Uterus (tissue), 4 donors: Measurements from ENCODE around the gene CD4. TPM values are rescaled to one million over a fixed set of nuclear protein-coding genes. Genes with fewer than 3 reads are reported as not detected.
A peak's percentile ranks its signal among the peaks of the same experiment; 100 is the strongest.

Source experiments
- DNase-seq, 2 donors: peaks; one replicate each; pipeline ENCODE4 v3.0.0-alpha.2; 2019 to 2020
- H3K27ac ChIP-seq, 2 donors: fragments of 200-600 bp; sonication (generic); 1 replicate in 1 of 2; 2 replicates in 1 of 2; pipeline ENCODE4 v1.5.1; 2016 to 2018
- H3K27me3 ChIP-seq, 2 donors: fragments of 200-600 bp; sonication (generic); one replicate each; pipeline ENCODE4 v1.5.1; 2018 to 2019; ENCODE audit warnings: control low read depth in 1 of 2
- H3K36me3 ChIP-seq, 2 donors: fragments of 200-600 bp; sonication (generic); one replicate each; pipeline ENCODE4 v1.5.1; 2019; ENCODE audit warnings: control low read depth in 1 of 2
- H3K4me1 ChIP-seq, 2 donors: fragments of 200-600 bp; sonication (generic); one replicate each; pipeline ENCODE4 v1.5.1; 2018 to 2019; ENCODE audit warnings: control low read depth in 1 of 2
- H3K4me3 ChIP-seq, 2 donors: fragments of 200-600 bp; sonication (generic); 1 replicate in 1 of 2; 2 replicates in 1 of 2; pipeline ENCODE4 v1.5.1; 2018 to 2019; ENCODE audit warnings: mild to moderate bottlenecking in 1 of 2
- H3K9me3 ChIP-seq, 2 donors: fragments of 200-600 bp; sonication (generic); one replicate each; pipeline ENCODE4 v1.5.1; 2019; ENCODE audit warnings: control low read depth in 1 of 2
- POLR2A ChIP-seq, 2 donors: fragments of 450-650 bp; IDR thresholded peaks; one replicate each; pipeline ENCODE4 v1.6.1; 2016; ENCODE audit warnings: antibody characterized with exemption in 2 of 2, mild to moderate bottlenecking in 1 of 2, moderate library complexity in 1 of 2
- intact Hi-C: fragments of 100-400 bp; cut with DNase I; formaldehyde crosslinking; loops from one replicate; pipeline ENCODE4 v1.15.1; 2023; ENCODE audit warnings: low total_unique reads
- total RNA-seq, 4 donors: library from RNA; depleted of rRNA in 3 of 4; stranded (reverse); fragments of >200 nt in 3 of 4; gene quantifications; one replicate each; pipeline versions ENCODE4 v1.1.0 to v1.2.4, GENCODE V29; 2014 to 2023
- TF ChIP-seq, protein P1 (sequence below), 4 experiments: fragments of 200-600 bp in 2 of 4; fragments of 450-650 bp in 2 of 4; sonication (generic) in 2 of 4; IDR thresholded peaks; one replicate each; pipeline ENCODE4 v1.5.1; 2016 to 2019; ENCODE audit warnings: antibody characterized with exemption in 4 of 4, mild to moderate bottlenecking in 2 of 4, moderate library complexity in 1 of 4
- donor health status: DM: yes; HTN: yes; CAD: no.

CD4 gene
- total RNA-seq, 4 donors from 2014 or later = 1.0 to 24.3 (median 10.4) TPM

DNA sequence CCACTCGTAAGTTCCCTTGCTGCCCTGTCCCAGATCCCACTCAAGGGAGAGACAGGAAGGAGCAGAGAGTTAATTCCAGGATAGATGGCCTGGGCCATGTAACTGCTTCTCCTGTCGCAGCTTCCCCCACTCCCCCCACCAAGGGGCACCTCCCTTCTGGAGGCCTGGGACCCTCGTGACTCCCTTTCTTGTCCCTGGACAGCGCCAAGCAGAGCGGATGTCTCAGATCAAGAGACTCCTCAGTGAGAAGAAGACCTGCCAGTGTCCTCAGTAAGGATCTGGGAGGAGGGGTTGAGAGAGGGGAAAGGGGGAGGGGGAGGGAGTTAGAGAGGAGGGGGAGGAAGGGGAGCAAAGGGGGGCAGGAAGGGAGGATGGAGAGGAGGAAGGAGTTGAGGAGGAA lies 29.3 kb downstream of the CD4 start:
- TF ChIP-seq, protein P1, sequence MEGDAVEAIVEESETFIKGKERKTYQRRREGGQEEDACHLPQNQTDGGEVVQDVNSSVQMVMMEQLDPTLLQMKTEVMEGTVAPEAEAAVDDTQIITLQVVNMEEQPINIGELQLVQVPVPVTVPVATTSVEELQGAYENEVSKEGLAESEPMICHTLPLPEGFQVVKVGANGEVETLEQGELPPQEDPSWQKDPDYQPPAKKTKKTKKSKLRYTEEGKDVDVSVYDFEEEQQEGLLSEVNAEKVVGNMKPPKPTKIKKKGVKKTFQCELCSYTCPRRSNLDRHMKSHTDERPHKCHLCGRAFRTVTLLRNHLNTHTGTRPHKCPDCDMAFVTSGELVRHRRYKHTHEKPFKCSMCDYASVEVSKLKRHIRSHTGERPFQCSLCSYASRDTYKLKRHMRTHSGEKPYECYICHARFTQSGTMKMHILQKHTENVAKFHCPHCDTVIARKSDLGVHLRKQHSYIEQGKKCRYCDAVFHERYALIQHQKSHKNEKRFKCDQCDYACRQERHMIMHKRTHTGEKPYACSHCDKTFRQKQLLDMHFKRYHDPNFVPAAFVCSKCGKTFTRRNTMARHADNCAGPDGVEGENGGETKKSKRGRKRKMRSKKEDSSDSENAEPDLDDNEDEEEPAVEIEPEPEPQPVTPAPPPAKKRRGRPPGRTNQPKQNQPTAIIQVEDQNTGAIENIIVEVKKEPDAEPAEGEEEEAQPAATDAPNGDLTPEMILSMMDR (IDR thresholded peaks at IDR 0.05) = no peak
- TF ChIP-seq POLR2A (IDR thresholded peaks at IDR 0.05) = no peak
- DNase-seq = no peak
- H3K4me1 ChIP-seq = no peaks in the 10 kb centered on the region
- no peak overlapping the region for H3K4me3 ChIP-seq
- H3K9me3 ChIP-seq = no peaks in the 10 kb centered on the region
- H3K27me3 ChIP-seq = peaks cover 0 to 4% of the 10 kb centered on the region in 2 donors
- no peaks in the 10 kb centered on the region for H3K36me3 ChIP-seq
- H3K27ac ChIP-seq = no peak overlapping the region
- intact Hi-C loops = no loop called here

DNA sequence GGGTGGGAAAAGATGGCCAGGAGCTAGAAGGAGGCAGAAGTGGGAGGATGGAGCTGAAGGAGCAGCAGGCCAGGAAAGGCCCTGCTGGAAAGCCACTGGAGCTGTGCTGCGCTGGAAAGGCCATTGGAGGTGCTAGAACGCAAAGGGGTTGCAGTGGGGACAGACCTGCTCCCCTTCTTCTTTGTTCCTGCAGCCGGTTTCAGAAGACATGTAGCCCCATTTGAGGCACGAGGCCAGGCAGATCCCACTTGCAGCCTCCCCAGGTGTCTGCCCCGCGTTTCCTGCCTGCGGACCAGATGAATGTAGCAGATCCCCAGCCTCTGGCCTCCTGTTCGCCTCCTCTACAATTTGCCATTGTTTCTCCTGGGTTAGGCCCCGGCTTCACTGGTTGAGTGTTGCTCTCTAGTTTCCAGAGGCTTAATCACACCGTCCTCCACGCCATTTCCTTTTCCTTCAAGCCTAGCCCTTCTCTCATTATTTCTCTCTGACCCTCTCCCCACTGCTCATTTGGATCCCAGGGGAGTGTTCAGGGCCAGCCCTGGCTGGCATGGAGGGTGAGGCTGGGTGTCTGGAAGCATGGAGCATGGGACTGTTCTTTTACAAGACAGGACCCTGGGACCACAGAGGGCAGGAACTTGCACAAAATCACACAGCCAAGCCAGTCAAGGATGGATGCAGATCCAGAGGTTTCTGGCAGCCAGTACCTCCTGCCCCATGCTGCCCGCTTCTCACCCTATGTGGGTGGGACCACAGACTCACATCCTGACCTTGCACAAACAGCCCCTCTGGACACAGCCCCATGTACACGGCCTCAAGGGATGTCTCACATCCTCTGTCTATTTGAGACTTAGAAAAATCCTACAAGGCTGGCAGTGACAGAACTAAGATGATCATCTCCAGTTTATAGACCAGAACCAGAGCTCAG lies 30.0 kb downstream of the CD4 start:
- H3K9me3 ChIP-seq = no peaks in the 10 kb centered on the region
- no peaks in the 10 kb centered on the region for H3K4me1 ChIP-seq
- TF ChIP-seq, protein P1 (IDR thresholded peaks at IDR 0.05) = no peak
- TF ChIP-seq POLR2A (IDR thresholded peaks at IDR 0.05) = no peak
- no peaks in the 10 kb centered on the region for H3K36me3 ChIP-seq
- H3K27me3 ChIP-seq = peaks cover 0 to 4% of the 10 kb centered on the region in 2 donors
- H3K27ac ChIP-seq = no peak overlapping the region
- intact Hi-C loops = loop anchor here (10.0 kb wide), 1 partner anchor 65 kb away; the partner anchor contains the start of gene MLF2
- DNase-seq = no peak
- H3K4me3 ChIP-seq = no peak overlapping the region

DNA sequence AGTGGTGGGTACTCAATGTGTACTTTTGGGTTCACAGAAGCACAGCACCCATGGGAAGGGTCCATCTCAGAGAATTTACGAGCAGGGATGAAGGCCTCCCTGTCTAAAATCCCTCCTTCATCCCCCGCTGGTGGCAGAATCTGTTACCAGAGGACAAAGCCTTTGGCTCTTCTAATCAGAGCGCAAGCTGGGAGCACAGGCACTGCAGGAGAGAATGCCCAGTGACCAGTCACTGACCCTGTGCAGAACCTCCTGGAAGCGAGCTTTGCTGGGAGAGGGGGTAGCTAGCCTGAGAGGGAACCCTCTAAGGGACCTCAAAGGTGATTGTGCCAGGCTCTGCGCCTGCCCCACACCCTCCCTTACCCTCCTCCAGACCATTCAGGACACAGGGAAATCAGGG lies 30.8 kb downstream of the CD4 start:
- TF ChIP-seq, protein P1 (IDR thresholded peaks at IDR 0.05) = no peak
- no peak for TF ChIP-seq POLR2A (IDR thresholded peaks at IDR 0.05)
- intact Hi-C loops = loop anchor here (10.0 kb wide), 1 partner anchor 65 kb away; the partner anchor contains the start of gene MLF2
- Histone ChIP-seq H3K9me3 (no peaks in the 10 kb centered on the region), H3K4me1 (no peaks in the 10 kb centered on the region), H3K27me3 (peaks cover 0 to 4% of the 10 kb centered on the region in 2 donors), H3K27ac (no peak overlapping the region), H3K36me3 (no peaks in the 10 kb centered on the region), H3K4me3 (no peak overlapping the region)
- no peak for DNase-seq

DNA sequence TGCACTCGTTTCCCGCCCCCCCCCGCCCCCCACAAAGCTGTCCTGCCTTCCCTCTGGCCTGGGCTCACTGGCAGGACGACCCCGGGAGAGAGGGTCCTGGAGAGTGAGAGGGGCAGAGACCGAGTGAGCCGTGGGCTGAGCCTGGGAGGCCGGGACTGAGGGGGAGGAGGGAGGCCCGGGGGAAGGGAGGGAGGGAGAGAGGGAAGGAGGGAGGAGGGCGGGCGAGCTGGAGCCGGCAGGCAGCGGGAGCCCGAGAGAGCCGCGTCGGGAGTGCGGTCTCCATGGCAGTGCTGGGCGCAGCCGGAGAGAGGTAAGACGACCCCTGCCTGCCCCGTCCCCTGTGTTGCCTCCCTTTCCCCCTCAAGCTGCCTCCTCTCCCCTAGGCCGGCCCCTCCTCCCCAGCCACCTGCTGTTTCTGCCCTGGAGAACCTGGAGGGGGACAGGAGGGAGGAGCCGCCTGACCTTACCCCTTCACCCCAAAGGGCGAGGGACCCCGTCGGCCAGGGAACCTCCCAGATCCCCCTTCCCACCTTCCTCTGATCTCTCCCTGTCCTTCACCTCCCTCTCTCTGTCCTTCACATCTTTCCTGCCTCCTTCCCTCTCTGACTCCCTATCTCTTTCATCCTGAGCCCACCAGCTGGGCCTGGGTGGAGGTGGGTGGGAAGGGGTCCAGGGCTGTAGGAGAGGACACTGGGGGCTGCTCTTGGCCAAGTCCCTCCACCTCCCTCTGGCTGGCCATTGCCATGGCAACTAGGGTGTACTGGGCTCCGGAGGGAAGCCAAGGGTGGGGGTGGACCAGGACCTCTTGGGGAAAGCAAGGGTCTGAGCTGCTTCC lies 32.5 kb downstream of the CD4 start, which contains the start of gene GPR162:
GPR162 (plus strand) TSS at position 231 of the 835 bp plus-strand sequence. CDS start 2,078 bp downstream, outside the sequence.
- Histone ChIP-seq H3K27me3 (peaks cover 0 to 4% of the 10 kb centered on the region in 2 donors), H3K36me3 (no peaks in the 10 kb centered on the region), H3K27ac (peak within 1 kb of the TSS in 1 of 2 donors; percentile 45), H3K4me1 (peaks cover 0 to under 1% of the 10 kb centered on the region in 2 donors), H3K9me3 (no peaks in the 10 kb centered on the region), H3K4me3 (peak within 1 kb of the TSS; percentile 30 to 45)
- intact Hi-C loops = loop anchor here (10.0 kb wide), 1 partner anchor 67 kb away; the partner anchor contains the start of gene MLF2
- TF ChIP-seq POLR2A (IDR thresholded peaks at IDR 0.05) = peak in 1 of 2 donors; percentile 14
- TF ChIP-seq, protein P1 (IDR thresholded peaks at IDR 0.05) = no peak
- DNase-seq = peak; percentile 57 to 60
